Smooth muscle cell (in vitro differentiated cells): ENCODE measurements around the gene HAGH. TPM values are rescaled to one million over a fixed set of nuclear protein-coding genes. Genes with fewer than 3 reads are reported as not detected.

ENCODE experiments used
- DNase-seq: peaks from one replicate; lab custom pipeline; 2025; ENCODE audit not compliant: unreplicated experiment; lab: John Stamatoyannopoulos, UW
- H2AFZ ChIP-seq: fragments of 200-600 bp; sonication (generic); 2 replicates; pipeline ENCODE4 v1.6.0; 2016; ENCODE audit warnings: antibody characterized with exemption, low read depth, mild to moderate bottlenecking
- H3F3A ChIP-seq: fragments of 200-600 bp; sonication (generic); 2 replicates; pipeline ENCODE4 v1.6.0; 2017; ENCODE audit warnings: antibody characterized with exemption, low read depth
- H3K27ac ChIP-seq: fragments of 200-600 bp; sonication (generic); 2 replicates; pipeline ENCODE4 v1.5.1; 2016; ENCODE audit warnings: low read depth, mild to moderate bottlenecking
- H3K27me3 ChIP-seq: fragments of 200-600 bp; sonication (generic); 2 replicates; pipeline ENCODE4 v1.6.1; 2016; ENCODE audit warnings: low read depth, mild to moderate bottlenecking
- H3K36me3 ChIP-seq: fragments of 200-600 bp; sonication (generic); 2 replicates; pipeline ENCODE4 v1.5.1; 2016; ENCODE audit warnings: low read depth
- H3K4me1 ChIP-seq: fragments of 200-600 bp; sonication (generic); 2 replicates; pipeline ENCODE4 v1.5.1; 2016; ENCODE audit warnings: low read depth
- H3K4me2 ChIP-seq: fragments of 200-600 bp; sonication (generic); 2 replicates; pipeline ENCODE4 v1.6.0; 2016; ENCODE audit warnings: mild to moderate bottlenecking
- H3K4me3 ChIP-seq: fragments of 200-600 bp; sonication (generic); 2 replicates; pipeline ENCODE4 v1.5.1; 2016; ENCODE audit warnings: mild to moderate bottlenecking
- H3K79me2 ChIP-seq: fragments of 200-600 bp; sonication (generic); 2 replicates; pipeline ENCODE4 v1.6.0; 2016; ENCODE audit warnings: low read depth, mild to moderate bottlenecking
- H3K9ac ChIP-seq: fragments of 200-600 bp; sonication (generic); 2 replicates; pipeline ENCODE4 v1.6.0; 2016; ENCODE audit warnings: low read depth
- H3K9me3 ChIP-seq: fragments of 200-600 bp; sonication (generic); replicated peaks from 2 replicates; pipeline ENCODE4 v1.5.1; 2016; ENCODE audit warnings: low read depth
- H4K20me1 ChIP-seq: fragments of 200-600 bp; sonication (generic); 2 replicates; pipeline ENCODE4 v1.6.0; 2016; ENCODE audit warnings: low read depth
- CTCF ChIP-seq: fragments of 200-600 bp; sonication (generic); IDR thresholded peaks from 2 replicates; pipeline ENCODE4 v1.5.1; 2017; ENCODE audit warnings: borderline replicate concordance, mild to moderate bottlenecking, antibody characterized with exemption; ENCODE audit not compliant: insufficient read depth, poor library complexity, severe bottlenecking
- WGBS: methylation state at CpG from one replicate; pipeline ENCODE4 v1.1.7; 2016; ENCODE audit warnings: low lambda C conversion rate; 5-methylcytosine and 5-hydroxymethylcytosine counted together
- polyA plus RNA-seq: library from polyadenylated mRNA; unstranded; fragments of >200 nt; fragmentation: Nextera tagmentation; extraction: Ambion mirVana; gene quantifications from 2 replicates; pipeline ENCODE4 v1.2.1, GENCODE V29; 2016
- total RNA-seq: library from RNA; depleted of rRNA; stranded (reverse); fragments of >200 nt; gene quantifications from 2 replicates; pipeline ENCODE4 v1.2.3, GENCODE V29; 2014

HAGH gene
- total and polyA plus RNA-seq, 2 experiments from 2014 or later: 20.9 to 43.0 TPM

DNA sequence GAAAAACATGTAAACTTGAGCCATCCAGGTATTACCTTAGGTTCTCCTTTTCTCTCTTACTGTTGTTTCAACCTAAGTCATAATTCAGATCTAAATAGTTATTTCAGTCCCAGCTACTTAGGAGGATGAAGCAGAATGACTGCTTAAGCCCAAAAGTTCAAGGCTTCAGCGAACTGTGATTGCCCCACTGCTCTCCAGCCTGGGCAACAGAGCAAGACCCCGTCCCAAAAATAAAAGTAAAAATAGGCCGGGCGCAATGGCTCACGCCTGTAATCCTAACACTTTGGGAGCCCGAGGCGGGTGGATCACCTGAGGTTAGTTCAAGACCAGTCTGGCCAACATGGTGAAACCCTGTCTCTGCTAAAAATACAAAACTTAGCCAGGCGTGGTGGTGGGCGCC, 35.8 kb upstream of the HAGH start:
- no peak overlapping the region for H3K9ac ChIP-seq
- H3K27me3 ChIP-seq: peaks cover 59% of the 10 kb centered on the region
- WGBS: 84% methylated on average over 9 of the region's 9 CpGs
- TF ChIP-seq CTCF: no peak
- no peaks in the 10 kb centered on the region for H3F3A ChIP-seq
- no peaks in the 10 kb centered on the region for H4K20me1 ChIP-seq
- no peaks in the 10 kb centered on the region for H3K9me3 ChIP-seq
- H2AFZ ChIP-seq: no peak overlapping the region
- no peaks in the 10 kb centered on the region for H3K4me1 ChIP-seq
- no peak for DNase-seq
- H3K27ac ChIP-seq: no peak overlapping the region
- no peaks in the 10 kb centered on the region for H3K79me2 ChIP-seq
- no peak overlapping the region for H3K4me2 ChIP-seq
- H3K36me3 ChIP-seq: no peaks in the 10 kb centered on the region
- H3K4me3 ChIP-seq: no peak overlapping the region

- Histone ChIP-seq H3F3A (no peaks in the 10 kb centered on the region), H3K4me1 (no peaks in the 10 kb centered on the region), H3K9ac (no peak overlapping the region), H3K27me3 (peaks cover 63% of the 10 kb centered on the region), H3K36me3 (no peaks in the 10 kb centered on the region), H3K4me2 (no peak overlapping the region), H3K27ac (no peak overlapping the region), H4K20me1 (no peaks in the 10 kb centered on the region), H3K4me3 (no peak overlapping the region), H3K9me3 (no peaks in the 10 kb centered on the region), H2AFZ (no peak overlapping the region), H3K79me2 (no peaks in the 10 kb centered on the region)
- TF ChIP-seq CTCF: no peak
- DNase-seq: no peak
- 83% methylated on average over 5 of the region's 5 CpGs for WGBS
Observed at GRCh38 chr16:1861730-1862129, 35.1 kb upstream of the HAGH start.

GRCh38 chr16:1859650-1860049, 33.0 kb upstream of the HAGH start:
- no peak overlapping the region for H2AFZ ChIP-seq
- no peak overlapping the region for H3K9ac ChIP-seq
- no peaks in the 10 kb centered on the region for H3K9me3 ChIP-seq
- H4K20me1 ChIP-seq: no peaks in the 10 kb centered on the region
- WGBS: 54% methylated on average over 7 of the region's 8 CpGs
- no peak overlapping the region for H3K4me3 ChIP-seq
- H3K4me2 ChIP-seq: no peak overlapping the region
- no peak for DNase-seq
- no peak for TF ChIP-seq CTCF
- peaks cover 54% of the 10 kb centered on the region for H3K27me3 ChIP-seq
- no peak overlapping the region for H3K27ac ChIP-seq
- H3K4me1 ChIP-seq: no peaks in the 10 kb centered on the region
- peaks cover 2% of the 10 kb centered on the region for H3F3A ChIP-seq
- H3K36me3 ChIP-seq: no peaks in the 10 kb centered on the region
- no peaks in the 10 kb centered on the region for H3K79me2 ChIP-seq

GRCh38 chr16:1858189-1858865, 31.7 kb upstream of the HAGH start:
- H3K36me3 ChIP-seq: no peaks in the 10 kb centered on the region
- peak overlapping the region; percentile 36 for H3K4me2 ChIP-seq
- H3K9me3 ChIP-seq: no peaks in the 10 kb centered on the region
- H3K27ac ChIP-seq: no peak overlapping the region
- TF ChIP-seq CTCF: no peak
- peaks cover 2% of the 10 kb centered on the region for H3F3A ChIP-seq
- no peaks in the 10 kb centered on the region for H3K79me2 ChIP-seq
- H3K4me1 ChIP-seq: no peaks in the 10 kb centered on the region
- H2AFZ ChIP-seq: peak overlapping the region; percentile 69
- no peak overlapping the region for H3K9ac ChIP-seq
- peaks cover 54% of the 10 kb centered on the region for H3K27me3 ChIP-seq
- DNase-seq: no peak
- 44% methylated on average over 8 of the region's 8 CpGs for WGBS
- no peaks in the 10 kb centered on the region for H4K20me1 ChIP-seq
- no peak overlapping the region for H3K4me3 ChIP-seq
